ENCODE results near the gene TMC8. TPM values are rescaled to one million over a fixed set of nuclear protein-coding genes. Genes with fewer than 3 reads are reported as not detected.

TMC8 gene
- polyA plus RNA-seq, 1 donor from 2014 or later: 0.41 TPM

DNA sequence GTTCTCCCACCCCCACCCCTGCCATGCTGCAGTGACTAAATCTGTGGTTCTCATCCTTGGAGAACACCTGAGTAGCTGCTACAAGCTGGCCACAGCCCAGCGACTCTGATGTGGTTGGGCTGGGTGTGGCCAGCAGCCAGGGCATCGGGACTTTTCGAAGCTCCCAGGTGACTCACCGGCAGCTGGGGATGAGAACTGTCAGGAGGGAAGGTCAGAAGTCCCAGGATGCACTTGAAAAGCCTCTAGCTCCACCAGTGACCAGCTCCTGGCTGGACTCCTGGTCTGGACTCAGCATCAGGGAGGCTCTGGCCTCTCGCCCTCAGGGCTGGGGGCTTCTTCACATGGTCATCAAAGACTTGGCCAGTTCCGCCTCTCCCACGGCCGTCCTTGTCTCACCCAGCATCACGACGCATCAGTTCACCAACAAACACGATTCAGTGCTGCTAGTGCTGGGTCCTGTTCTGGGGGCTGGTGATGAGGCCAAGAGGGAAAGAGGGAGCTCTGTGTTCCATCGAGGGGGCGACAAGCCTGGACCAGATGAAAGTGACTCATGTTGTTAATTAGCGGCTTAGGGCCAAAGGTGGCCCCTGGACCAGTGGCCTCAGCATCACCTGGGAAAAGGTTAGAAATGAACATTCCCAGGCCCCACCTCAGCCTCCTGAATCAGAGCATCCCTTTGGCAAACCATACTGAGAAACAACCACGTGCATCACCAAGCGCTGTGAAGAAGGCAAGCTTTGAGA, 11.7 kb downstream of the TMC8 start:
- no peak overlapping the region for H2AFZ ChIP-seq (ENCODE audit: low read depth, low read length)
- no peak overlapping the region for H3K4me2 ChIP-seq (ENCODE audit: low read length)
- H3K79me2 ChIP-seq (replicated peaks; ENCODE audit: insufficient read depth, low read length): no peaks in the 10 kb centered on the region
- no peaks in the 10 kb centered on the region for H3K27me3 ChIP-seq (ENCODE audit: insufficient read depth, low read depth, low read length)
- H3K36me3 ChIP-seq (ENCODE audit: insufficient read depth, low read length): no peaks in the 10 kb centered on the region
- no peak overlapping the region for H3K4me3 ChIP-seq (ENCODE audit: low read length)
- TF ChIP-seq POLR2AphosphoS5 (IDR thresholded peaks at IDR 0.05) (no peak), EZH2 (IDR thresholded peaks at IDR 0.05; ENCODE audit: borderline replicate concordance, insufficient read depth, low read length, poor library complexity, severe bottlenecking) (no peak), RAD21 (conservative IDR thresholded peaks at IDR 0.05) (no peak), SMC3 (conservative IDR thresholded peaks at IDR 0.05; ENCODE audit: poor library complexity) (no peak), EP300 (conservative IDR thresholded peaks at IDR 0.05; ENCODE audit: poor library complexity, severe bottlenecking) (no peak), MXI1 (conservative IDR thresholded peaks at IDR 0.05; ENCODE audit: poor library complexity, severe bottlenecking) (no peak), TAF1 (IDR thresholded peaks at IDR 0.05; ENCODE audit: low read depth) (no peak)
- TF ChIP-seq, protein P1, sequence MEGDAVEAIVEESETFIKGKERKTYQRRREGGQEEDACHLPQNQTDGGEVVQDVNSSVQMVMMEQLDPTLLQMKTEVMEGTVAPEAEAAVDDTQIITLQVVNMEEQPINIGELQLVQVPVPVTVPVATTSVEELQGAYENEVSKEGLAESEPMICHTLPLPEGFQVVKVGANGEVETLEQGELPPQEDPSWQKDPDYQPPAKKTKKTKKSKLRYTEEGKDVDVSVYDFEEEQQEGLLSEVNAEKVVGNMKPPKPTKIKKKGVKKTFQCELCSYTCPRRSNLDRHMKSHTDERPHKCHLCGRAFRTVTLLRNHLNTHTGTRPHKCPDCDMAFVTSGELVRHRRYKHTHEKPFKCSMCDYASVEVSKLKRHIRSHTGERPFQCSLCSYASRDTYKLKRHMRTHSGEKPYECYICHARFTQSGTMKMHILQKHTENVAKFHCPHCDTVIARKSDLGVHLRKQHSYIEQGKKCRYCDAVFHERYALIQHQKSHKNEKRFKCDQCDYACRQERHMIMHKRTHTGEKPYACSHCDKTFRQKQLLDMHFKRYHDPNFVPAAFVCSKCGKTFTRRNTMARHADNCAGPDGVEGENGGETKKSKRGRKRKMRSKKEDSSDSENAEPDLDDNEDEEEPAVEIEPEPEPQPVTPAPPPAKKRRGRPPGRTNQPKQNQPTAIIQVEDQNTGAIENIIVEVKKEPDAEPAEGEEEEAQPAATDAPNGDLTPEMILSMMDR (IDR thresholded peaks at IDR 0.05; ENCODE audit: poor library complexity, severe bottlenecking): no peak
- TF ChIP-seq, protein P2, sequence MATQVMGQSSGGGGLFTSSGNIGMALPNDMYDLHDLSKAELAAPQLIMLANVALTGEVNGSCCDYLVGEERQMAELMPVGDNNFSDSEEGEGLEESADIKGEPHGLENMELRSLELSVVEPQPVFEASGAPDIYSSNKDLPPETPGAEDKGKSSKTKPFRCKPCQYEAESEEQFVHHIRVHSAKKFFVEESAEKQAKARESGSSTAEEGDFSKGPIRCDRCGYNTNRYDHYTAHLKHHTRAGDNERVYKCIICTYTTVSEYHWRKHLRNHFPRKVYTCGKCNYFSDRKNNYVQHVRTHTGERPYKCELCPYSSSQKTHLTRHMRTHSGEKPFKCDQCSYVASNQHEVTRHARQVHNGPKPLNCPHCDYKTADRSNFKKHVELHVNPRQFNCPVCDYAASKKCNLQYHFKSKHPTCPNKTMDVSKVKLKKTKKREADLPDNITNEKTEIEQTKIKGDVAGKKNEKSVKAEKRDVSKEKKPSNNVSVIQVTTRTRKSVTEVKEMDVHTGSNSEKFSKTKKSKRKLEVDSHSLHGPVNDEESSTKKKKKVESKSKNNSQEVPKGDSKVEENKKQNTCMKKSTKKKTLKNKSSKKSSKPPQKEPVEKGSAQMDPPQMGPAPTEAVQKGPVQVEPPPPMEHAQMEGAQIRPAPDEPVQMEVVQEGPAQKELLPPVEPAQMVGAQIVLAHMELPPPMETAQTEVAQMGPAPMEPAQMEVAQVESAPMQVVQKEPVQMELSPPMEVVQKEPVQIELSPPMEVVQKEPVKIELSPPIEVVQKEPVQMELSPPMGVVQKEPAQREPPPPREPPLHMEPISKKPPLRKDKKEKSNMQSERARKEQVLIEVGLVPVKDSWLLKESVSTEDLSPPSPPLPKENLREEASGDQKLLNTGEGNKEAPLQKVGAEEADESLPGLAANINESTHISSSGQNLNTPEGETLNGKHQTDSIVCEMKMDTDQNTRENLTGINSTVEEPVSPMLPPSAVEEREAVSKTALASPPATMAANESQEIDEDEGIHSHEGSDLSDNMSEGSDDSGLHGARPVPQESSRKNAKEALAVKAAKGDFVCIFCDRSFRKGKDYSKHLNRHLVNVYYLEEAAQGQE (IDR thresholded peaks at IDR 0.05; ENCODE audit: borderline replicate concordance): no peak
- no peak overlapping the region for H3K9ac ChIP-seq (ENCODE audit: low read length)
- no peak overlapping the region for H3K27ac ChIP-seq (ENCODE audit: low read length)
- H4K20me1 ChIP-seq (ENCODE audit: insufficient read depth): no peaks in the 10 kb centered on the region
- no peaks in the 10 kb centered on the region for H3K9me2 ChIP-seq (ENCODE audit: insufficient read depth, low read length)
- H3F3A ChIP-seq (ENCODE audit: insufficient read depth, low read length, poor library complexity, severe bottlenecking): no peaks in the 10 kb centered on the region
- H3K9me3 ChIP-seq (ENCODE audit: low read length): no peaks in the 10 kb centered on the region

DNA sequence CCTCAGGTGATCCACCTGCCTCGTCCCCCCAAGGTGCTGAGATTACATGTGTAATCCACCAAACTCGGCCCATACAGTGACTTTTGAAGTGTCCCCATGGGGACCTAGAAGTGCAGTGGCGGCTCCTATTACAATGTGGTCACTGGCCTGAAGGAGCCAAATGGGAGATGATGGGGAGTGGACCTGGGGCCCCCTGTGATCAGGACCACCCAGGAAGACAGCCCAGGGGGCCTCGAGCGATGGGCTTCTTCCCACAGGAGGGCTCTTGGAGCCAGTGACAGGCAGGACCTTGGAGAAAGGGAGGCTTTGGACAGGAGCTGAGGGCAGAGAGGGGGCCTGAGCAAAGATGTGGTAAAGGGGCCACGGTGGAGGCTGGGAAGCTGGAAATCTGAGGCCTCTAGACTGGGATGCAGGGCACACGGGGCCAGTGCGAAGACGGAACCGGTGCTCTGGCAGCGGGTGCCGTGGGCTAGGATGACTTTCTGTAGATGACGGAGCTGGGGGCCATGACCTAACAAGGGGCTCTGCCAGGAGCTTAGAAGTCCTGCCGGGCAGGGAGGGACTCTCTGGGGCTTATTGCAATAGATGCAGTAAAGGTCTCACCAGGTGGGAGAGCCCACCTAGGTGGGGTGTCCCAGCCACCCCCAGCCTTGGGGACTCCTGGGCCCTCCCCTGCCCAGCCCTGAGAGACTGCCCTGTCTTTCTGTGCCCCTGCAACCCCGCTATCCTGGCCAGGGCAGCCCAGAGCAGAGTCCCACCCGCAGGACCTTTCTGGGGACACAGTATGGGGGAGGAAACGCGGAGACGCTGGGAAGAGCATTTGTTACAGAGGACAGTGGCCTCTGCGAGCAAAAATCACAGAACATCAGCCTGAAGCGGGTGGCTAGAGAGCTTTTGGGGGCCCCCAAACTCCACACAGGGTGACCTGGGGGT, 12.9 kb downstream of the TMC8 start:
- Histone ChIP-seq H3K9me2 (ENCODE audit: insufficient read depth, low read length) (no peaks in the 10 kb centered on the region), H3K79me2 (replicated peaks; ENCODE audit: insufficient read depth, low read length) (no peaks in the 10 kb centered on the region), H3K27me3 (ENCODE audit: insufficient read depth, low read depth, low read length) (no peaks in the 10 kb centered on the region), H3F3A (ENCODE audit: insufficient read depth, low read length, poor library complexity, severe bottlenecking) (no peaks in the 10 kb centered on the region), H3K4me2 (ENCODE audit: low read length) (no peak overlapping the region), H3K4me3 (ENCODE audit: low read length) (no peak overlapping the region), H2AFZ (ENCODE audit: low read depth, low read length) (no peak overlapping the region), H3K36me3 (ENCODE audit: insufficient read depth, low read length) (no peaks in the 10 kb centered on the region), H4K20me1 (ENCODE audit: insufficient read depth) (no peaks in the 10 kb centered on the region), H3K9me3 (ENCODE audit: low read length) (no peaks in the 10 kb centered on the region), H3K9ac (ENCODE audit: low read length) (no peak overlapping the region), H3K27ac (ENCODE audit: low read length) (no peak overlapping the region)
- TF ChIP-seq, protein P2 (IDR thresholded peaks at IDR 0.05; ENCODE audit: borderline replicate concordance): no peak
- no peak for TF ChIP-seq TAF1 (IDR thresholded peaks at IDR 0.05; ENCODE audit: low read depth)
- TF ChIP-seq POLR2AphosphoS5 (IDR thresholded peaks at IDR 0.05): no peak
- no peak for TF ChIP-seq MXI1 (conservative IDR thresholded peaks at IDR 0.05; ENCODE audit: poor library complexity, severe bottlenecking)
- TF ChIP-seq RAD21 (conservative IDR thresholded peaks at IDR 0.05): no peak
- no peak for TF ChIP-seq EZH2 (IDR thresholded peaks at IDR 0.05; ENCODE audit: borderline replicate concordance, insufficient read depth, low read length, poor library complexity, severe bottlenecking)
- no peak for TF ChIP-seq SMC3 (conservative IDR thresholded peaks at IDR 0.05; ENCODE audit: poor library complexity)
- TF ChIP-seq EP300 (conservative IDR thresholded peaks at IDR 0.05; ENCODE audit: poor library complexity, severe bottlenecking): no peak
- TF ChIP-seq, protein P1 (IDR thresholded peaks at IDR 0.05; ENCODE audit: poor library complexity, severe bottlenecking): no peak

All from neural cell (in vitro differentiated cells).